GM06990 (cell line): ENCODE data around the gene SNX1.
A peak's percentile ranks its signal among the peaks of the same experiment; 100 is the strongest.

Experiments used
- DNase-seq: peaks from one replicate; pipeline ENCODE4 v3.0.0-alpha.2; 2011; ENCODE audit not compliant: insufficient read length; ENCODE audit errors: extremely low read depth
- H3K27me3 ChIP-seq: replicated peaks from 2 replicates; pipeline ENCODE4 v1.6.0; 2011; ENCODE audit warnings: low read length; ENCODE audit not compliant: control insufficient read depth, insufficient read depth
- H3K36me3 ChIP-seq: 2 replicates; pipeline ENCODE4 v1.5.1; 2011; ENCODE audit warnings: low read length; ENCODE audit not compliant: control insufficient read depth, insufficient read depth
- H3K4me3 ChIP-seq: replicated peaks from 2 replicates; pipeline ENCODE4 v1.5.1; 2011; ENCODE audit warnings: low read depth, mild to moderate bottlenecking, control low read depth, low read length
- TF ChIP-seq, protein P1 (sequence below): IDR thresholded peaks from 2 replicates; pipeline ENCODE4 v1.5.1; 2011; ENCODE audit warnings: low read length, control low read depth, mild to moderate bottlenecking, inconsistent platforms; ENCODE audit not compliant: insufficient read depth, poor library complexity, severe bottlenecking

SNX1 gene

DNA sequence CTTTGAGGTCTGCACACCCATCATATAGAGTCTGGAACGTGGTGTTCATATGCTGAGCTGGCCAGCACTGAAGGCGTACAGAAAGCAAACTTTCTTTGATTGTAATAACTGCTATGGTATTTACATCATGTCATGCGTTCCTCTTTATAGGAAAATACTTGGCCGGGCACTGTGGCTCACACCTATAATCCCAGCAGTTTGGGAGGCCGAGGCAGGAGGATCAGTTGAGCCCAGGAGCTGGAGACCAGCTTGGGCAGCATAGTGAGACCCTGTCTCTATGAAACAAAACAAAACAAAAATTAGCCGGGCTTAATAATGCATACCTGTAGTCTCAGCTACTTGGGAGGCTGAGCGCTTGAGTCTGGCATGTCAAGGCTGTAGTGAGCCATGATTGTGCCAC is 52.4 kb downstream of the SNX1 start:
- no peak for DNase-seq
- Histone ChIP-seq H3K4me3 (no peak overlapping the region), H3K36me3 (no peaks in the 10 kb centered on the region; the same call in 1 of the 2 replicates), H3K27me3 (no peaks in the 10 kb centered on the region)
- TF ChIP-seq, protein P1, sequence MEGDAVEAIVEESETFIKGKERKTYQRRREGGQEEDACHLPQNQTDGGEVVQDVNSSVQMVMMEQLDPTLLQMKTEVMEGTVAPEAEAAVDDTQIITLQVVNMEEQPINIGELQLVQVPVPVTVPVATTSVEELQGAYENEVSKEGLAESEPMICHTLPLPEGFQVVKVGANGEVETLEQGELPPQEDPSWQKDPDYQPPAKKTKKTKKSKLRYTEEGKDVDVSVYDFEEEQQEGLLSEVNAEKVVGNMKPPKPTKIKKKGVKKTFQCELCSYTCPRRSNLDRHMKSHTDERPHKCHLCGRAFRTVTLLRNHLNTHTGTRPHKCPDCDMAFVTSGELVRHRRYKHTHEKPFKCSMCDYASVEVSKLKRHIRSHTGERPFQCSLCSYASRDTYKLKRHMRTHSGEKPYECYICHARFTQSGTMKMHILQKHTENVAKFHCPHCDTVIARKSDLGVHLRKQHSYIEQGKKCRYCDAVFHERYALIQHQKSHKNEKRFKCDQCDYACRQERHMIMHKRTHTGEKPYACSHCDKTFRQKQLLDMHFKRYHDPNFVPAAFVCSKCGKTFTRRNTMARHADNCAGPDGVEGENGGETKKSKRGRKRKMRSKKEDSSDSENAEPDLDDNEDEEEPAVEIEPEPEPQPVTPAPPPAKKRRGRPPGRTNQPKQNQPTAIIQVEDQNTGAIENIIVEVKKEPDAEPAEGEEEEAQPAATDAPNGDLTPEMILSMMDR = no peak

DNA sequence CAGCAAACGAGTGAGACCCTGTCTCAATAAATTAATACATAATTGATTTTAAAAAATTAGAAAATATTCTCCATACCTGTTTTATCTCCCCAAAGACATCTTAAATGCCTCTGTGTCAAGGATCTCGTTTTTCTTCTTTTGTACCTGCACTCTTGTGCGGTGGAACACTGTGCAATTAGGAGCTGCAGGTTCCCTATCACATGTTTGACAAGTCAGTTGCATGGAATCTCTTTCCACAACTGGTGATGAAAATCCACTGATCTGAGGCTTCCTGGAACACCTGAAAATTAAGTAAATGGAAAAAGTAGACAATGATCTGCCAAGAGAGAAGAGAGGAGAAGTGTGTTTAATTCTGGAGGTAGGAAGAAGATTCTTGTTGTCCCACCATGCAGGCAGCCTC is 52.8 kb downstream of the SNX1 start:
- DNase-seq = no peak
- H3K27me3 ChIP-seq = no peaks in the 10 kb centered on the region
- TF ChIP-seq, protein P1 = no peak
- H3K4me3 ChIP-seq = no peak overlapping the region
- H3K36me3 ChIP-seq = no peaks in the 10 kb centered on the region; the same call in 1 of the 2 replicates

DNA sequence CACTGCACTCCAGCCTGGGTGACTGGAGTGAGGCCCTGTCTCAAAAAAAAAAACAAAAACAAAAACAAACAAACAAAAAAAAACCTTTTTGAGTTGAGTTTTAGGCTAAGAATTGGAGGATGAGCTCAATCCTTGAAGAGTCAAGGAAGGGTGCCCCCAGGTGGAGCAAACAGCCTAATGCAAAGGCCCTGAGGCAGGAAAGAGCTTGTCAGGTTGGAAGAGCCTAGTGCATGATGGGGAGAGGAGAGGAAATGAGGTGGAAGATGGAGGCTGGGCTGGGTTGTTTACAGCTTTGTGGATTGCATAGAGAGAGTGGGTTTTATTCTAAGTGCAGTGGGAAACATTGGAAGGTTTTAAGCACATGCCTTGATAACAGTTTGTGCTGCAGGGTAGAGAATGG is 53.6 kb downstream of the SNX1 start:
- TF ChIP-seq, protein P1 = peak; percentile 48
- DNase-seq = no peak
- no peaks in the 10 kb centered on the region for H3K27me3 ChIP-seq
- H3K36me3 ChIP-seq = peaks cover 4% of the 10 kb centered on the region; the same call in 1 of the 2 replicates
- no peak overlapping the region for H3K4me3 ChIP-seq

- H3K36me3 ChIP-seq = peaks cover 4% of the 10 kb centered on the region; the same call in 1 of the 2 replicates
- H3K27me3 ChIP-seq = no peaks in the 10 kb centered on the region
- TF ChIP-seq, protein P1 = no peak
- H3K4me3 ChIP-seq = no peak overlapping the region
- no peak for DNase-seq
Measured at GRCh38 chr15:64149893-64150578, 54.3 kb downstream of the SNX1 start.

- peak within 1 kb of the TSS; percentile 83 for H3K4me3 ChIP-seq
Measured at GRCh38 chr15:64151727-64152506, 56.1 kb downstream of the SNX1 start, which contains the start of gene SNX22. Gene SNX22 (plus strand): TSS chr15:64151731. CDS start chr15:64151776, 45 bp downstream.

More at GRCh38 chr15:64151727-64152506, 56.1 kb downstream of the SNX1 start, which contains the start of gene SNX22:
- Histone ChIP-seq H3K36me3 (peaks cover 19% of the 10 kb centered on the region), H3K27me3 (no peaks in the 10 kb centered on the region)
- TF ChIP-seq, protein P1 = no peak
- peak; percentile 71 for DNase-seq
